ENCODE results near the gene ZNF385D.

DNA sequence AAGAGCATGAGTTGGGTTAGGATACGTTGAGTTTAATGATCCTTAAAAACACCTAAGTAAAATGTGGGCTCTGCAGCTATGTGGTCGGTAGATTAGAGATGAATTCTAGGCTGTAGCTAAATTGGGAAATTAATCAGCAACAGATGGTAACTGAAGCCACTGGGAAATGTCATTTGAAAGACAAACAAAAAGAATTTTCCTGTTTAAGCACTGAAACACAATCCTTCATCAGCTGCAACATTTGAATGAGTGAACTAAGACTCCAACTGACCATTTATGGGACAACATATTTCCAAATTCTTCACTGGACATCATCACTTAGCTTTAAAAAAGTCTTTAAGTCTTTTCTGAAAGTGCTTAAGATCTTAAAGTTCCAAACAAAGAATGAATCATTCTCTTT lies 226.9 kb downstream of the ZNF385D start:
- TF ChIP-seq CTCF (IDR thresholded peaks at IDR 0.05; ENCODE audit: low read depth, low read length), result no peak
- TF ChIP-seq POLR2A (IDR thresholded peaks at IDR 0.05; ENCODE audit: extremely low read depth, insufficient read length), result no peak
- TF ChIP-seq MYC (IDR thresholded peaks at IDR 0.05; ENCODE audit: low read depth, low read length), result no peak
- TF ChIP-seq, protein P1, sequence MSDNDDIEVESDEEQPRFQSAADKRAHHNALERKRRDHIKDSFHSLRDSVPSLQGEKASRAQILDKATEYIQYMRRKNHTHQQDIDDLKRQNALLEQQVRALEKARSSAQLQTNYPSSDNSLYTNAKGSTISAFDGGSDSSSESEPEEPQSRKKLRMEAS (IDR thresholded peaks at IDR 0.05; ENCODE audit: low read depth, low read length), result no peak

All from NB4 (cell line).